Renal cortical epithelial cell (primary cell): ENCODE measurements around the gene AKAP3. TPM values are rescaled to one million over a fixed set of nuclear protein-coding genes. Genes with fewer than 3 reads are reported as not detected.
A peak's percentile ranks its signal among the peaks of the same experiment; 100 is the strongest.

Experiments used
- DNase-seq: peaks from one replicate; pipeline ENCODE4 v3.0.0-alpha.2; 2011; ENCODE audit warnings: low read depth
- total RNA-seq: library from RNA; depleted of rRNA; stranded (reverse); fragments of >200 nt; gene quantifications from 2 replicates; pipeline ENCODE4 v1.2.3, GENCODE V29; 2014

Gene AKAP3
- 0.35 and 4.4 TPM in 2 replicates for total RNA-seq

- DNase-seq = peak; percentile 86
Measured at GRCh38 chr12:4648501-4649357, at the start of gene AKAP3, which contains the start of gene NDUFA9. Gene AKAP3 (minus strand): TSS chr12:4649051. CDS start chr12:4638196, 10,855 bp downstream. Gene NDUFA9 (plus strand): TSS chr12:4649114. CDS start chr12:4649127, 13 bp downstream.

- DNase-seq = no peak
Measured at GRCh38 chr12:4690760-4691159, 41.9 kb upstream of the AKAP3 start.

- no peak for DNase-seq
Measured at GRCh38 chr12:4685317-4685716, 36.5 kb upstream of the AKAP3 start.

- no peak for DNase-seq
Measured at GRCh38 chr12:4681732-4682131, 32.9 kb upstream of the AKAP3 start.

GRCh38 chr12:4679711-4680110, 30.9 kb upstream of the AKAP3 start:
- no peak for DNase-seq

- no peak for DNase-seq
Measured at GRCh38 chr12:4665236-4665635, 16.4 kb upstream of the AKAP3 start.

- peak; percentile 64 for DNase-seq
Measured at GRCh38 chr12:4663971-4664505, 15.2 kb upstream of the AKAP3 start.

GRCh38 chr12:4653691-4654090, 4.8 kb upstream of the AKAP3 start:
- DNase-seq = no peak

- DNase-seq = no peak
Measured at GRCh38 chr12:4653257-4653656, 4.4 kb upstream of the AKAP3 start.

- no peak for DNase-seq
Measured at GRCh38 chr12:4649358-4649661, 459 bp upstream of the AKAP3 start.

GRCh38 chr12:4648104-4648500, 749 bp downstream of the AKAP3 start:
- DNase-seq = no peak

- DNase-seq = no peak
Measured at GRCh38 chr12:4645023-4645422, 3.8 kb downstream of the AKAP3 start.

- DNase-seq = no peak
Measured at GRCh38 chr12:4643747-4644146, 5.1 kb downstream of the AKAP3 start.

- DNase-seq = no peak
Measured at GRCh38 chr12:4630262-4630661, 18.6 kb downstream of the AKAP3 start.

GRCh38 chr12:4628406-4628805, 20.4 kb downstream of the AKAP3 start:
- DNase-seq = no peak

- no peak for DNase-seq
Measured at GRCh38 chr12:4626543-4626942, 22.3 kb downstream of the AKAP3 start.

GRCh38 chr12:4621511-4621910, 27.3 kb downstream of the AKAP3 start:
- no peak for DNase-seq

GRCh38 chr12:4615667-4616066, 33.2 kb downstream of the AKAP3 start:
- no peak for DNase-seq

- DNase-seq = no peak
Measured at GRCh38 chr12:4610481-4610880, 38.4 kb downstream of the AKAP3 start.

- no peak for DNase-seq
Measured at GRCh38 chr12:4609071-4609470, 39.8 kb downstream of the AKAP3 start.

GRCh38 chr12:4607056-4607455, 41.8 kb downstream of the AKAP3 start:
- no peak for DNase-seq

- DNase-seq = peak; percentile 89
Measured at GRCh38 chr12:4604684-4605193, 44.1 kb downstream of the AKAP3 start.

- no peak for DNase-seq
Measured at GRCh38 chr12:4603946-4604345, 44.9 kb downstream of the AKAP3 start.
